ENCODE results near the gene CSTPP1.

GRCh38 chr11:47181271-47181670 lies 244.7 kb downstream of the CSTPP1 start:
- TF ChIP-seq, protein P1, sequence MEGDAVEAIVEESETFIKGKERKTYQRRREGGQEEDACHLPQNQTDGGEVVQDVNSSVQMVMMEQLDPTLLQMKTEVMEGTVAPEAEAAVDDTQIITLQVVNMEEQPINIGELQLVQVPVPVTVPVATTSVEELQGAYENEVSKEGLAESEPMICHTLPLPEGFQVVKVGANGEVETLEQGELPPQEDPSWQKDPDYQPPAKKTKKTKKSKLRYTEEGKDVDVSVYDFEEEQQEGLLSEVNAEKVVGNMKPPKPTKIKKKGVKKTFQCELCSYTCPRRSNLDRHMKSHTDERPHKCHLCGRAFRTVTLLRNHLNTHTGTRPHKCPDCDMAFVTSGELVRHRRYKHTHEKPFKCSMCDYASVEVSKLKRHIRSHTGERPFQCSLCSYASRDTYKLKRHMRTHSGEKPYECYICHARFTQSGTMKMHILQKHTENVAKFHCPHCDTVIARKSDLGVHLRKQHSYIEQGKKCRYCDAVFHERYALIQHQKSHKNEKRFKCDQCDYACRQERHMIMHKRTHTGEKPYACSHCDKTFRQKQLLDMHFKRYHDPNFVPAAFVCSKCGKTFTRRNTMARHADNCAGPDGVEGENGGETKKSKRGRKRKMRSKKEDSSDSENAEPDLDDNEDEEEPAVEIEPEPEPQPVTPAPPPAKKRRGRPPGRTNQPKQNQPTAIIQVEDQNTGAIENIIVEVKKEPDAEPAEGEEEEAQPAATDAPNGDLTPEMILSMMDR (IDR thresholded peaks at IDR 0.05): no peak
- no peak for TF ChIP-seq EZH2 (IDR thresholded peaks at IDR 0.05; ENCODE audit: borderline replicate concordance, insufficient read depth, low read depth, low read length, poor library complexity, severe bottlenecking)
